NCI-H82 treated with DMSO at 0.1 percent for 48 hours (cell line): ENCODE data around the gene CNTNAP5.

Experiments used
- DNase-seq: peaks from one replicate; lab custom pipeline; 2025; ENCODE audit not compliant: unreplicated experiment; lab: John Stamatoyannopoulos, UW

CNTNAP5 gene

GRCh38 chr2:124666976-124667375 is 641.9 kb downstream of the CNTNAP5 start:
- no peak for DNase-seq

GRCh38 chr2:124668161-124668560 is 643.1 kb downstream of the CNTNAP5 start:
- DNase-seq = no peak

- no peak for DNase-seq
Measured at GRCh38 chr2:124670187-124670586, 645.1 kb downstream of the CNTNAP5 start.

- no peak for DNase-seq
Measured at GRCh38 chr2:124678043-124678442, 653.0 kb downstream of the CNTNAP5 start.

GRCh38 chr2:124683536-124684428 is 658.7 kb downstream of the CNTNAP5 start:
- DNase-seq = no peak

GRCh38 chr2:124689348-124689747 is 664.3 kb downstream of the CNTNAP5 start:
- DNase-seq = no peak

GRCh38 chr2:124692216-124692615 is 667.1 kb downstream of the CNTNAP5 start:
- no peak for DNase-seq

- DNase-seq = no peak
Measured at GRCh38 chr2:124692707-124693106, 667.6 kb downstream of the CNTNAP5 start.

- DNase-seq = no peak
Measured at GRCh38 chr2:124693156-124693555, 668.1 kb downstream of the CNTNAP5 start.

- peak; percentile 61 for DNase-seq
Measured at GRCh38 chr2:124698979-124699565, 674.0 kb downstream of the CNTNAP5 start.

GRCh38 chr2:124702777-124703176 is 677.7 kb downstream of the CNTNAP5 start:
- DNase-seq = no peak

GRCh38 chr2:124704071-124704925 is 679.2 kb downstream of the CNTNAP5 start:
- peak; percentile 20 for DNase-seq

GRCh38 chr2:124708661-124709060 is 683.6 kb downstream of the CNTNAP5 start:
- DNase-seq = no peak

- no peak for DNase-seq
Measured at GRCh38 chr2:124713969-124714368, 688.9 kb downstream of the CNTNAP5 start.

- no peak for DNase-seq
Measured at GRCh38 chr2:124725187-124725586, 700.1 kb downstream of the CNTNAP5 start.

- DNase-seq = no peak
Measured at GRCh38 chr2:124740636-124741035, 715.5 kb downstream of the CNTNAP5 start.

- no peak for DNase-seq
Measured at GRCh38 chr2:124753842-124754241, 728.8 kb downstream of the CNTNAP5 start.

GRCh38 chr2:124755386-124755785 is 730.3 kb downstream of the CNTNAP5 start:
- DNase-seq = no peak

GRCh38 chr2:124756048-124756447 is 731.0 kb downstream of the CNTNAP5 start:
- no peak for DNase-seq

GRCh38 chr2:124762388-124762787 is 737.3 kb downstream of the CNTNAP5 start:
- no peak for DNase-seq

GRCh38 chr2:124763611-124764010 is 738.5 kb downstream of the CNTNAP5 start:
- no peak for DNase-seq

- DNase-seq = no peak
Measured at GRCh38 chr2:124774781-124775180, 749.7 kb downstream of the CNTNAP5 start.
